Right renal cortex interstitium (tissue), 3 donors: Measurements from ENCODE around the gene NEUROD2. TPM values are rescaled to one million over a fixed set of nuclear protein-coding genes. Genes with fewer than 3 reads are reported as not detected.

Experiments
- DNase-seq, 3 donors: peaks; one replicate each; pipeline ENCODE4 v3.0.0-alpha.2; 2013; ENCODE audit warnings: low read depth in 3 of 3, low spot score in 2 of 3
- polyA plus RNA-seq, 3 donors: library from polyadenylated mRNA; unstranded; fragments of 120-200 nt; gene quantifications; one replicate each; pipeline ENCODE4 v1.2.1, GENCODE V29; 2013; ENCODE audit not compliant: insufficient read length in 3 of 3

The NEUROD2 gene
- under 1 TPM in 1 of 3 donors, not detected in 2; 0.04 TPM for polyA plus RNA-seq

GRCh38 chr17:39607851-39608130, at the start of gene NEUROD2:
NEUROD2 (minus strand) TSS chr17:39607920; CDS start chr17:39606599, 1,321 bp downstream.
- no peak for DNase-seq

GRCh38 chr17:39655105-39655504, 47.4 kb upstream of the NEUROD2 start:
- no peak for DNase-seq

DNA sequence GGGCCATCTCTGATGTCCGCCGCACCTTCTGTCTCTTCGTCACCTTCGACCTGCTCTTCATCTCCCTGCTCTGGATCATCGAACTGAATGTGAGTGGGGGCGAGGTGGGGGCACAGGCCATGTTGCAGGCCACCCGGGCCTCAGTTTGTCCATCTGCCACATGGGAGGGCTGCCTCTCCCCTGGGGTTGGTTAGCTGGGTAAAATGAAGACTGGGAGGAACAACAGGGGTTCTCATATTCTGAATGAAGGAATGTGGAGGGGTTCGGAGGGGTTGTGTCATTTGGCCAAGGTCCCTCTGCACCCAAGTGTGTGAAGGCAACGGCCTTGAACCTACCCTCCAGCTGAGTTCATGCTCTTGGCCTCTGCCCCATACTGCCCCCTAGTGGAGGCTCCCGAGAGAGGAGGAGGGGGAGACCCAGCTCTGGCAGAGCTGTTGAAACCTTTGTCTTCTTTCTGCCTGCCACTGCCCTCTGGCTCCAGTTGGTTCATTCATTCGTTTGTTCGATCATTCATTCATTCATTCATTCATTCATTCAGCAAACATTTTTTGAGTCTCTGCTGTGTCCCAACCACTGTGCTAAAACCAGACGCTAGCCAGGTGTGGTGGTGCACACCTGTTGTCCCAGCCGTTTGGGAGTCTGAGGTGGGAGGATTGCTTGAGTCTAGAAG, 46.1 kb upstream of the NEUROD2 start:
- DNase-seq, result no peak

- no peak for DNase-seq
Observed at GRCh38 chr17:39653316-39653661, 45.6 kb upstream of the NEUROD2 start.

GRCh38 chr17:39652587-39653315, 45.0 kb upstream of the NEUROD2 start:
- no peak for DNase-seq

DNA sequence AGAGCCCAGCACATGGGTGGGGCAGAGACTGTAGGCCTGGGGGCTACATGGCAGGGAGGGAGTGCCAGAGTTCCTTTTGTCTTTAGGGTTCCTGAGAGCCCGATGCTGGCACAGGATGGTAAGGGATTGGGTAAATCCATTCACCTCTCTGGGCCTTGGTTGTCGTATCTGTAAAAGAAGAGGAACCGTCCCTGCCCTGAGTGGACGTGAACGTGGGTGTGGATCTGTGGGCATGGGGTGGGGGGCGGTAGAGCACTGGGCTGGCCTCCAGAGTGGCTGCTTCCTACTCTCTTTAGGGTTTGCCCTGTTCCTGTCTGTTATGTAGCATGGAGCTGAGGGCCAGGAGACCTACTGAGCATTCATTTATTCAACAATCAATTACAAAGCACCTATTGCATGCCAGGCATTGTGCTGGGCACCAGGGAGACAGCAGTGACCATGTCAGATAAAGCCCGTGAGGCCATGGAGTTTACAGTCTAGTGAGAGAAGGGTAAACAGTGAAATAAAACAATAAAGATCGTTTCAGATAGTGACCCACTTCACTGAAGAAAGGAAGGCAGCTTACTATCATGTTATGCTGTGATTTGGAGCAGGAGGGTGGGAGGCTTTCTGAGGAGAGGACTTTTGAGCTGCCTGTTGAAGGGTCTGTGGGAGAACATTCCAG, 44.3 kb upstream of the NEUROD2 start:
- DNase-seq, result no peak

DNA sequence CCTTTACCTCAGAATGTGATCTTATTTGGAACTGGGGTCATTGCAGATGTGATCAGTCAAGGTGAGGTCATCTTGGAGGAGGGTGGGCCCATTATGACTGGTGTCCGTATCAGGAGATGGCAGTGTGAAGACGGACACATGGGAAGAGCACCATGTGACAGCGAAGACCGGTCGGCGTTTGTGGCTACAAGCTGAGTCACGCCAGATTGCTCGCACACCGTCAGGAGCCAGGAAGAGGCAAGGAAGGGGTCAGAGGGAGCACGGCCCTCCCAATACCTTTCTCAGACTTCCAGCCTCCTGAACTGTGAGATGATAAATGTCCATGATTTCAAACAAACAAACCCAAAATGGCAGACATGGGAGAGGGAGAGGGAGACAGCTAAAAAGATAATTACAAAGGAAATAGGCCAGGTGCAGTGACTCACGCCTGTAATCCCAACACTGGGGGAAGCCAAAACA, 42.4 kb upstream of the NEUROD2 start:
- DNase-seq, result no peak

GRCh38 chr17:39648616-39649366, 41.1 kb upstream of the NEUROD2 start:
- DNase-seq, result no peak

GRCh38 chr17:39647256-39647655, 39.5 kb upstream of the NEUROD2 start:
- DNase-seq, result no peak

DNA sequence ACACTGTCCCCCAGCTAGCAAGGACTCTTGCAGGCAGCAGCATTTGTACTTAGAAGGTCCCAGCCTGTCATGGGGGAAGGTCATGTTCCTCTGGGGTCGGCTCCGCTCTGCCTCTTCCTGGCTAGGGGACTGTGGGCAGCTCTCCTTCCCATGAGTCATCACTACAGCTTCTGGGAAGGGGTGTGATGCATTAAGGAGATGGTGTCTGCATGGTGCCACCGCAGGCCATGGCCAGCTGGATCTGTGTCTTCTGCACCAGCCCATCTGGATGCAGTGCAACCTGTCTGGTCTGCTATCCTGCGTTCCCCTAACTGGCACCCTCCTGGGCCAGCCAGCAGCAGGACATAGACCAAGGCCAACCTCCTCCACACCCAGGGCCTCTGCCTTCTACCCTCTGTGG, 35.6 kb upstream of the NEUROD2 start:
- DNase-seq, result no peak

GRCh38 chr17:39642291-39643074, 34.8 kb upstream of the NEUROD2 start:
- no peak for DNase-seq

DNA sequence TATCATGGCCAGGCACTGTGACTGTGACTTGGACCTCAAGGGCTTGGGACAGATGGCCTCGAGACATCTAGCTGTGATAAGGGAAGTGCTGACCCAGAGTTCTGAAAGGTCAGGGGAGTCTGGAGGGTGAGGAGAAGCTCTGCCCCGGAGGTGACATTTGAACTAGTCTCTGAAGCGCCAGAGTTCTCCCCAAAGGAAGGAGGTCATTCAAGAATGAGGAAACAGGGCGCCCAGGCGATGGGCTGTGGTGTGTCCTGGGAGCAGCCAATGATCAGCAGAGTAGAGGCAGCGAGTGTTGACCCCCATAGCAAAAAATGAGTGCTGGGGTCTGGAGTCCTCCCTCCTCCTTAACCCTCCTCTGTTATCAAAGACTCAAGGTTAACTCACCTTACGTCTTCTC, 34.2 kb upstream of the NEUROD2 start:
- DNase-seq, result no peak

DNA sequence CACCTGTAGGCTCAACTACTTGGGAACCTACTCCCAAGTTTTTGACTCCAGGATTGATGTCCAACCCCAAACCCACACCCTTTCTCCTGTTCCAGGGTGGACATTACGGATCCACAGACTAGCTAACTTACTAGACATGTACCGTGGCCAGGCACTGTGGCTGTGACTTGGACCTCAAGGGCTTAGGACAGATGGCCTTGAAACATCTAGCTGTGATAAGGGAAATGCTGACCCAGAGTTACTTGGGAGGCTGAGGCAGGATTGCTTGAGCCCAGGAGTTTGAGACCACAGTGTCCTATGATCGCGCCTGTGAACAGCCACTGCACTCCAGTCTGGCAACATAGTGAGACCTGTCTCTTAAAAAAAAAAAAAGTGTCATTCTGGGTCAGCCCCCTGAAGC, 33.4 kb upstream of the NEUROD2 start:
- no peak for DNase-seq

DNA sequence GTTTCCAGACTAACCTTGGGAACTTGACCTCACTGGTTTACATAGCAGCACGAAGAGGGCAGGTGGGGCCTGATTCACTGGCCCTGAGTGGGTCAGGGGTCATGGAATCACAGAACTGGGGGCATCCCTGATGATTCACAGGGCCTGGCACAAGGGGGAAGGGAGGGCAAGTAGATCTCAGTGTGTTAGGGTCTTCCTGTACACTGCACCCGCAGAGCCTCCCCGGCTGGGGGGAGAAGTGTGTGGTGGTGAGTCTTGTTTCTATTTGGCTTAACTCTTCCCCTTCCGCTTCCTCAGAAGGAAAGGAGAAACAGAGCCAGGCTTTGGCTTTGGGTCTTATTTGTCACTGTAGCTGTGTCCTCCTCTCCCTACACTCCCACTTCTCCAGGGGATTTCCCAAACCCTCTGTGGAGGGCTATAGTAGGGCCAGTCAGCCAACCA, 32.9 kb upstream of the NEUROD2 start:
- no peak for DNase-seq

DNA sequence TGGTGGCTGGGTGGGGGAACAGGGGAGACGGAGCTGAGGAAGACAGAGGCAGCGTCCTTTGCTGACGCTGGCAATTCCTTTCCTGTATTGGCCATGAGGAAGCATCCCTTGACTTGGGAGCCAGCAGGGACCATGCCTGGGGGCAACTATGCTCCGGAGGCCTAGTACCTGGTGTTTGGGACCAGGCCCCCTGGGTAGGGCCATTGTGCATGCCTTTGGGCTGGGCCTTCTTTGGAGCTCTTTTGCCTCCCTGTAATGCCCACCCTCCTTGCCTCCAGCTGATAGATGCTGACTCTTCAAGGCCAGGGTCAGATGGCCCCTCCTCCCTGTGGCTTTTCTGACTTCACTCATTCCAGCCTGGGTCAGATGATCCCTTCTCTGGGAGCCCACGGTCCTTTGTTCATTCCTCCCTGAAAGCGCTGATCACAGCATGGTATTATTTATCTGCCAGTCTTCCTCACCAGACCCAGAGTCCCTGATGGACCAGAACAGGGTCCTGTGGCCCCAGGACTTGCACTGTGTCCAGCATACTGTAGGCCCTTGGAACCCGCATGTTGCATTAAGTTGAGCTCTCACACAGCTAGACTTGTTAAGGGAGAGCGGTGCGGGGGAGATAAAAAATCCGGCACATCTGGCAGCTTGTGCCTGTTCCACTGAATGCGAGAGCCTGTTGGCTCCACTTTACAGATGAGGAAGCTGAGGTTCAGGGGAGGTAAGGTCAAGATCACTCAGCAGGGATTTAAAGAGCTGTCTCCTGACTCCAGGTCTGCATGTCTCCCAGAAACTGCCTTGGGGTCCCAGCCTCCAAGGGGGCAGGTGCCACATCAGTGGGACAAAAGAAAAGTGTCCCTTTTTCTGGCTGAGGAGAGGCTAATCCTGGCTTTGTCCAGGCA, 32.1 kb upstream of the NEUROD2 start:
- DNase-seq, result no peak

DNA sequence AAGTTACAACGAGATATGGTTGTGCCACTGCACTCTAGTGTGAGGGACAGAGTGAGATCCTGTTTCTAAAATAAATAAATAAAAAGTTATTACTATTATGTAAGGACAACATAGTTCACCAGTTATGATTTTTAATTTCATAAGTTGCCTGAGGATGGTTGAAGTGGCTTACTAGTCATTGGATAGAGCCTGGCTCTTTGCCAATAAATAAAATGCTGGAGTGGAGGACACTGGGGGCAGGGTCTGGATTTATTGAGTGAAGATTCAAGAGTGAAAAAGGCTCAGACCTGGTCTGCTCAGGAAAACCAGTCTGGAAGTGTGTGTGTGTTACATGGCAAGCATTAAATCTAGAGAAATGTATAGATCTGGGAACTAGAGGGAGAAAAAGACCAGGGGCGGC, 31.3 kb upstream of the NEUROD2 start:
- no peak for DNase-seq

DNA sequence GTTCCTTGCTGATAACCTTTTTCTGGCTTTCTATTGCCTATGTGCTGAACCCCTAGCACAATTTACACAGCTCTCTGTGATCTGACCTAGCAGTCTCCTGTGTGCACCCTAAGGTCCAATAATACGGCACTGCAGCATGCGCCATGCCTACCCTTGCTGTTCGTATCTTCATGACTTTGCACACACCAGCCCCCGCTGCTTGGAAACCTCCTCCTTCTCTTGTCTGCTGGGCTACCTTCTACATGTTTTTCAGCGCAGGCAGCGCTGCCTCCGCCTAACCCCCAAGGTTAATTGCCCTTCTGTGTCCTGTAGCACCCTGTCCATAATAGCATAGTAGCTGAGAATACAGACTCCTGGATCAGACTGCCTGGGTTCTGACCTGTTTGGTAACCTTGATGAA, 30.6 kb upstream of the NEUROD2 start:
- DNase-seq, result no peak

DNA sequence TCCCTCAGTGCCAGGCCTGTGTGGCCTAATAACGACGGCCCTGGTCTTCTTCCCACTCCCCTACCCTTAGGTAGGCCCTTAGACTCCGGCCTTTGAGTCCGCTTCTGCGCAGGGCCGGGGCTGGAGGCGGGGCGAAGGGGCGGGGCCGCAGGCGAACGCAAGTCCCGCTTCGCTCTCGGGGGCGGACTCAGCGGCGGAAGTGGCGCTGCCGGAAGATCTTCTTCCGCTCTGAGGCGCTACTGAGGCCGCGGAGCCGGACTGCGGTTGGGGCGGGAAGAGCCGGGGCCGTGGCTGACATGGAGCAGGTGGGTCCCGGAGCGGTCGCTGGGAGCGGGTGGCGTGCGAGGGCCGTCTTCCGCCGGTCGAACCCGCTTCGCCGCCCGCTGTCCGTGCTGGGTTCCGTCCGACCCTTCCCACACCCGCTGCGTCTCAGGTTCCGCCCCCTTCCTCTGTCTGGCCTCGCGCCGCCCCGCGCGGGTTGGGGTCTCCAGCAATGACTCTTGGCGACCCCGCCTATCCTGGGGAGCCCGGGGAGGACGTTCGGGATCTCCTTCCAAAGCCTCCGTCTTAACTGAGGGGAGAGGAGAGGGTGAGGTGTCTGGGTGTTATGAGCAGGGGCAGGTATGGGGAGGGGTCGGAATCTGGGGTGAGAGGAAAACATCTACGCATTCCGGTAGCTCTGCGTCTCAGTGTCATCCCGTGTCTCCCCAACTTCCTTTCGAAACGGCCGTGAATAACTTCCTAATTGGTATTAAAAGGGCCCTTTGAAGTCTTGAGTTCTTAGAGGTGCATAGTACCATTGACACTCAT, 29.4 kb upstream of the NEUROD2 start, which contains the start of gene STARD3:
Gene STARD3, plus strand, starts transcription at position 218 of the 810 bp plus-strand sequence. CDS start 16,388 bp downstream, outside the sequence.
- DNase-seq, result peak in 2 of 3 donors; percentile 56 to 79

GRCh38 chr17:39636587-39636926, 28.8 kb upstream of the NEUROD2 start:
- no peak for DNase-seq
